GM21423 (cell line): ENCODE data around the gene IST1.

ENCODE experiments used
- ATAC-seq: cut with Tn5 transposase; IDR thresholded peaks from one replicate; pipeline ENCODE4 v1.9.1; 2021; ENCODE audit warnings: mild to moderate bottlenecking, moderate library complexity; ENCODE audit not compliant: unreplicated experiment

IST1 gene

DNA sequence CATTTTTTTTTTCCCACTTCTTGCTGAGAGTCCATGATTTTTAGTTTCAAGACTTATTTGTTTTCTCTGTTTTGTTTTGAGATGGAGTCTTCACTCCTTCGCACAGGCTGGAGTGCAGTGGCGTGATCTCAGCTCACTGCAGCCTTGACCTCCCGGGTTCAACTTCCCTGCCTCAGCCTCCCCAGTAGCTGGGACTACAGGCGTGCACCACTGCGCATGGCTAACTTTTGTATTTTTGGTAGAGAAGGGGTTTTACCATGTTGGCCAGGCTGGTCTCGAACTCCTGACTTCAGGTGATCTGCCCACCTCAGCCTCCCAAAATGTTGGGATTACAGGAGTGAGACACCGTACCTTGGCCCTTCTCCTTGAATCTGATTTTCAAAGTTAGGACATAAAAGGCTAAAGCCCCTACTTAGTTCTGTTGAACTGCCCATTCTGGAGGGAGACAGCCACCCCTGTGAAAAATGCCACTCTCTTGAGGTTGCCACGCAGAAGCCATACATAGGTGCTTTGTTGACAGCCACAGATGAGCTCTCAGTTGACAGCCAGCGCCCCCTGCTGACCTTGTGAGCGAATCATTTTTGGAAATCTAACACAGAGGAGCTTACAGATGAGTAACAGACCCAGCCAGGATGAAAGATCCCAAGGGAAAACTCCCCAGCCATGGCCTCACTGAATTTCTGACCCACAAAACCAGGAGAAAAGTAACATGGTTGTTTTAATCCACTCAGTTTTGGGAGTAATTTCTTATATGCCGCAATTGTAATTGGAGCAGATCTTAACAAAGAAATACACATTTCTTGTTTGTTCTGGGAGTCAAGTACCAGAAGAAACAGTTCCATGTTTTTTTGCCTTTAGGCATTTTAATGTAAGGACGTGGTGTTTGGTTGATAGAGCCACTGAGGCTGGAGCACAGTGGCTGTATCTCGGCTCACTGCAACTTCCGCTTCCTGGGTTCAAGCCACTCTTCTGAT, 66.0 kb downstream of the IST1 start:
- ATAC-seq, result peak; percentile 84

DNA sequence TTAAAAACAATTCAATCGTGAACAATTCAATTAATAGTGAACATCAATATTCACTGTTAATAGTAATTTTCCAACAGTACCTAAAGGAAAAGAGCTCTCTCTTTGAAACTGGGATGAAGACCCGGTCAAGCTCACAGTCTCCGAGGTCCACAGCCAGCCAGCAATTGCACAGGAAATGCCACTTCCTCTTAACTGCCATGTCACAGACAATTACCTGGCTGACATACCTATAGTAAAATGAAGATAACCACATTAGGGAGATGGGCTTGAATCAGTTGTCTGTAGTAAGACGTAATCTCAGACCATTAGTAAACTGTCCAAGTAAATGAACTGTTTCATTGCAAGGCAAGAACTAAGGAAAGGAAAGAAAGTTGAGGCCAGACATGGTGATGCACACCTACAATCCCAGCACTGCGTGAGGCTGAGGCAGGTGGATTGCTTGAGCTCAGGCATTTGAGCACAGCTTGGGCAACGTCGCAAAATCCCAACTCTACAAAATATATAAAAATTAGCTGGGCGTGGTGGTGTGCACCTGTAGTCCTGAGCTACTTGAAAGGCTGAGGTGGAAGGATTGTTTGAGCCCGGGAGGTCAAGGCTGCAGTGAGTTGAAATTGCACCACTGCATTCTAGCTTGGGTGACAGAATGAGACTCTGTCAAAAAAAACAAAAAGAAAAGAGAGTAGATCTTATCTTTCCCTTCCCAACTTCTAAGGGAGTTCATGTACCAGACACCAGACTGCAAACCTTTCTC, 68.0 kb downstream of the IST1 start:
- ATAC-seq, result no peak

DNA sequence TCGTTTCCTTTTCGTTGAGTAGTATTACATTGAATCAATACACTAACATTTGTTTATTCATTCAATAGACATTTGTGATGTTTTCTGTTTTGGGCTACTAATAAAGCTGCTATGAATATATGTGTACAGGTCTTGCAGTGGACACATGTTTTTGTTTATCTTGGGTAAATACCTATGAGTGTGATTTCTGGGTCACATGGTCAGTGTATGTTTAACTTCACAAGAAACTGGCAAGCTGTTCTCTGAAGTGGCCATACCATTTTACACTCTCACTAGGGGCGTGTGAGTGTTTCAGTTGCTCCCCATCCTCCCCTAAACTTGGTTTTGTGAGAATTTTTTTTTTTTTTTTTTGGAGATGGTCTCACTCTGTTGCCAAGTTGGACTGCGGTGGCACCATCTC, 69.9 kb downstream of the IST1 start:
- no peak for ATAC-seq

DNA sequence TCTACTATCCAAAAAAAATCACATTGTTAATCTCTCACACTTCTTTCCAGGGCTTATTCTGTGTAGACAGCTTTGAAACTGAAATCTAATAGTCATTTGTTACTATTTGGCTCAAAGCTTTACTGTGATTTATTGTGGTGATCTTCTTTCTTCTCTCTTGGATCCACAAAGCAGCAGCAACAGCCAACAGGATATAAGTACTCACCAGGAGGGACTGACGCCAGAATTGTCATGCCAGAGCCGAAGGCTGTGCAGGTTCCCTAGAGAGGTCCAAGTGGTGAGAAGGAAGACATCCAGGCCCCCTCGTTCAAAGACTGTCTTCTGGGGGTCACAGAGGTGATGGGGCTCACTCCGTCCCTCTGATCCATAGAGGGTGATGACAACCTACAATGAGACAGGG, 71.6 kb downstream of the IST1 start:
- no peak for ATAC-seq

DNA sequence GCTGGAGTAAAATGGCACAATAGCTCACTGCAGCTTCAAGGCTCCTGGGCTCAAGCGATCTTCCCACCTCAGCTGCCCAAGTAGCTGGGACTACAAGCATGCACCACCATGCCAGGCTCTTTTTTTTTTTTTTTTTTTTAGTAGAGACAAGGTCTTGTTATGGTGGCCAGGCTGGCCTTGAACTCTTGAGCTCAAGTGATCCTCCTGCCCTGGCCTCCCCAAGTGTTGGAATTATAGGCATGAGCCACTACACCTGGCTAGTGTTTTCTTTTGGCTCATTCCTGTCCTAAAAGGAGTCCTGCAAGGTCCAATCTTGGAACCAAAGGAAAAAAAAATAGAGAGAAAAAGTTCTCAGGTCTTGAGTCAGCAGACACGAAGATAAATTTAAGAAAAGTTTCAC, 74.0 kb downstream of the IST1 start:
- no peak for ATAC-seq

DNA sequence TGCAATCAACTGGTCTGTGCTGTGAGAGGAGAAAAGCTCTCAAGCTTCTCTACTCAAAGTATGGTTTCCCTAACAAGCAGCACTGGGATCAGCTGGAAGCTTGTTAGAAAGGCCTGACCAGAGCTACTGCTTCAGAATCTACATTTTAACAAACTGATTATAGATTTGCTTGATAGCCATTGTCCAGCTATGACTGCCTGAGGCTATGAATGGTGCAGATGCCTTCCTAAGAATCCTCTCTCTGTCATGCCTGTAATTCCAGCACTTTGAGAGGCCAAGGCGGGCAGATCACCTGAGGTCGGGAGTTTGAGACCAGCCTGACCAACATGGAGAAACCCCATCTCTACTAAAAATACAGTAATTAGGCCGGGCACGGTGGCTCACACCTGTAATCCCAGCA, 76.2 kb downstream of the IST1 start:
- ATAC-seq, result no peak

DNA sequence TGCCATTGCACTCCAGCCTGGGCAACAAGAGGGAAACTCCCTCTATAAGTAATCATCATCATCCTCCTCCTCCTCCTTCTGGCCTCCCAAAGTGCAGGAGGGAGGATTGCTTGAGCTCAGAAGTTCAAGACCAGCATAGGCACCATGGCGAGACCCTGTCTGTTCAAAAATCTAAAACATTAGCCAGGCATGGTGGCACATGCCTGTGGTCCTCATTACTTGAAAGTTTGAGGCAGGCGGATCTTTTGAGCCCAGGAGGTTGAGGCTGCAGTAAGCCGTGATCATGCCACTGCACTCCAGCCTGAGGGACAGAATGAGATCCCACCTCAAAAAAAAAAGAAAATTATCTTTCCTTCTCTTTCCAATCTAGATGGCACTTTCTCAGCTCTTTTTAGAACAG, 77.0 kb downstream of the IST1 start:
- ATAC-seq, result no peak

DNA sequence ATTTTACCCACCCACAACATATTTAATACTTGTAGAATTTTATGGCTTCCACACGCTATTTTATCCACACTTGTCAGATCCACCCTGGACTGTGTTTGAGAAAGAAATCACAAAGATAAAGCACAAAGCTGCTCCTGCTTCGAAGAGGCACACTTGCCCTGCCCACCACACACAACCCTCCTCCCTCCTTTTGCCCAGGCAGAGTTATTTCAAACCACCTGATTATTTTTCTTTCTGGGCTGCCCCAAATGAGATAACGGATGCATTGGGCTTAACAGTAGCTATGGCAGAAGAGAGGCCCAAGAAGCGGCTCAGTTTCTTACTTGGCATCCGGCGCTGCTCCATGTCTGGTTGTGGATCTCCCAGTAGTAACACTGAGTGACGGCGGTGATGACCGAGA, 77.7 kb downstream of the IST1 start:
- no peak for ATAC-seq

DNA sequence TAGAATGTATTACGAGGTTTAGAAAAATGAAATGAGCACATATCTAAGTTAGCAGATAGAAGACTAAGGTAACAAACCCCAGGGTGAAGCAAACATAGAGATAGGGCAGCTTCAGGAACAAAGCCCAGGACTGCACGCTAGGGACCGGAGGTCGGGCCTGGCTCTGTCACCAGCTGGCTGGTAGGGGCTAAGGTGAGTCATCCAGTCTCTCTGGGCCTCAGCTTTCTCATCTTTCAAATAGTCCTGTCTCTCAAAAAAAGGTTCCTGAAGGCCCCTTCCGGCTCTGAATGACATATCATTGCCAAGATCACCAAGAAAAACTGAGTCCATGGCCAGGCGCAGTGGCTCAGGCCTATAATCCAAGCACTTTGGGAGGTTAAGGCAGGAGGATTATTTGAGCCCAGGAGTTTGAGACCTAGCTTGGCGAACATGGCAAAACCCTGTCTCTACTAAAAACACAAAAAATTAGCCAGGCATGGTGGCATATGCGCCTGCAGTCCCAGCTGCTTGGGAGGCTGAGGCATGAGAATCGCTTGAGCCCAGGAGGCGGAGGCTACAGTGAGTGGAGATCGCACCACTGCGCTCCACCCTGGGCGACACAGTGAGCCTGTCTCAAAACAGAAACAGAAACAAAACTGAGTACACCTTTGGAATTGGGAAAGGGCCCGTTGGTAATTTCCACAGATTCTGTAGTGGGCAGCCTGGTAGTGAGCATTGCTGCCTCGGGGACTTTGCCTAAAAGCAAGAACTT, 78.9 kb downstream of the IST1 start:
- no peak for ATAC-seq
